ENCODE data around the gene LAMB3.

The LAMB3 gene

GRCh38 chr1:209594440-209594839, 57.8 kb downstream of the LAMB3 start:
- DNase-seq = peak; percentile 31

- DNase-seq = no peak
These were observed 58.5 kb downstream of the LAMB3 start for GRCh38 chr1:209593747-209594146.

- DNase-seq = peak; percentile 77
These were observed 61.8 kb downstream of the LAMB3 start for GRCh38 chr1:209590405-209590804.

GRCh38 chr1:209589863-209590262, 62.4 kb downstream of the LAMB3 start:
- no peak for DNase-seq

- DNase-seq = no peak
These were observed 62.8 kb downstream of the LAMB3 start for GRCh38 chr1:209589440-209589839.

GRCh38 chr1:209587789-209588188, 64.4 kb downstream of the LAMB3 start:
- no peak for DNase-seq

GRCh38 chr1:209586221-209586740, 65.9 kb downstream of the LAMB3 start:
- DNase-seq = no peak

GRCh38 chr1:209585672-209586071, 66.6 kb downstream of the LAMB3 start:
- DNase-seq = peak; percentile 61

- DNase-seq = no peak
These were observed 67.0 kb downstream of the LAMB3 start for GRCh38 chr1:209585197-209585596.

GRCh38 chr1:209584231-209584672, 68.0 kb downstream of the LAMB3 start:
- no peak for DNase-seq

- DNase-seq = peak; percentile 52
These were observed 68.8 kb downstream of the LAMB3 start, which contains the start of gene CAMK1G for GRCh38 chr1:209583408-209583807. CAMK1G (plus strand) TSS chr1:209583714; CDS start chr1:209594984, 11,270 bp downstream.

- no peak for DNase-seq
These were observed 71.6 kb downstream of the LAMB3 start for GRCh38 chr1:209580577-209580976.

GRCh38 chr1:209577346-209577745, 74.9 kb downstream of the LAMB3 start:
- DNase-seq = no peak

GRCh38 chr1:209576392-209577197, 75.6 kb downstream of the LAMB3 start:
- DNase-seq = peak; percentile 92

- no peak for DNase-seq
These were observed 81.5 kb downstream of the LAMB3 start for GRCh38 chr1:209570743-209571142.

- DNase-seq = peak; percentile 95
These were observed 82.6 kb downstream of the LAMB3 start for GRCh38 chr1:209569455-209570207.

GRCh38 chr1:209567698-209568175, 84.5 kb downstream of the LAMB3 start:
- no peak for DNase-seq

GRCh38 chr1:209565759-209566678, 86.2 kb downstream of the LAMB3 start:
- peak; percentile 96 for DNase-seq
